Suprapubic skin (tissue), 4 donors: Measurements from ENCODE around the gene ZNF22. TPM values are rescaled to one million over a fixed set of nuclear protein-coding genes. Genes with fewer than 3 reads are reported as not detected.
A peak's percentile ranks its signal among the peaks of the same experiment; 100 is the strongest.

ENCODE experiments used
- DNase-seq, 2 donors: peaks; one replicate each; pipeline ENCODE4 v3.0.0-alpha.2; 2019; ENCODE audit warnings: low spot score in 2 of 2
- H3K27ac ChIP-seq: fragments of 200-600 bp; sonication (generic); one replicate; pipeline ENCODE4 v1.5.1; 2019
- H3K27me3 ChIP-seq: fragments of 200-600 bp; sonication (generic); one replicate; pipeline ENCODE4 v1.5.1; 2019
- H3K36me3 ChIP-seq: fragments of 200-600 bp; sonication (generic); one replicate; pipeline ENCODE4 v1.5.1; 2019
- H3K4me1 ChIP-seq: fragments of 200-600 bp; sonication (generic); one replicate; pipeline ENCODE4 v1.5.1; 2019
- H3K4me3 ChIP-seq: fragments of 200-600 bp; sonication (generic); one replicate; pipeline ENCODE4 v1.5.1; 2019; ENCODE audit warnings: mild to moderate bottlenecking
- H3K9me3 ChIP-seq: fragments of 200-600 bp; sonication (generic); one replicate; pipeline ENCODE4 v1.5.1; 2019
- CTCF ChIP-seq, 2 donors: fragments of 200-600 bp in 1 of 2; fragments of 450-650 bp in 1 of 2; sonication (generic) in 1 of 2; IDR thresholded peaks; one replicate each; pipeline ENCODE4 v1.5.1; 2016 to 2019; ENCODE audit warnings: antibody characterized with exemption in 2 of 2, mild to moderate bottlenecking in 1 of 2, moderate library complexity in 1 of 2
- EP300 ChIP-seq: sonication (generic); formaldehyde crosslinking; IDR thresholded peaks from one replicate; pipeline ENCODE4 v1.6.1; 2017; ENCODE audit warnings: antibody characterized with exemption
- POLR2A ChIP-seq, 2 donors: fragments of 450-650 bp; IDR thresholded peaks; one replicate each; pipeline ENCODE4 v1.6.1; 2017; ENCODE audit warnings: antibody characterized with exemption in 2 of 2, mild to moderate bottlenecking in 2 of 2, moderate library complexity in 2 of 2
- POLR2AphosphoS5 ChIP-seq, 3 donors: sonication (generic); formaldehyde crosslinking; IDR thresholded peaks; one replicate each; pipeline ENCODE4 v1.6.1; 2017; ENCODE audit warnings: antibody characterized with exemption in 3 of 3
- WGBS: methylation state at CpG from one replicate; pipeline ENCODE4 v1.1.5; 2018; 5-methylcytosine and 5-hydroxymethylcytosine counted together
- total RNA-seq, 4 donors: library from RNA; depleted of rRNA; stranded (reverse); fragments of >200 nt; gene quantifications; one replicate each; pipeline ENCODE4 v1.1.0, GENCODE V29; 2016

ZNF22 gene
- total RNA-seq, 4 donors from 2014 or later, result 6.7 to 15.1 (median 8.5) TPM

GRCh38 chr10:44965651-44966097 lies 35.0 kb upstream of the ZNF22 start:
- Histone ChIP-seq H3K36me3 (peaks cover 2% of the 10 kb centered on the region), H3K4me3 (no peak overlapping the region), H3K27me3 (no peaks in the 10 kb centered on the region), H3K4me1 (peaks cover 79% of the 10 kb centered on the region), H3K9me3 (no peaks in the 10 kb centered on the region), H3K27ac (peak overlapping the region; percentile 82)
- 91% methylated on average over 6 of the region's 6 CpGs for WGBS
- DNase-seq, result peak in 1 of 2 donors; percentile 52
- TF ChIP-seq POLR2AphosphoS5 (IDR thresholded peaks at IDR 0.05) (no peak), POLR2A (IDR thresholded peaks at IDR 0.05) (no peak), EP300 (no peak), CTCF (IDR thresholded peaks at IDR 0.05) (no peak)

GRCh38 chr10:44966129-44966815 lies 34.5 kb upstream of the ZNF22 start:
- Histone ChIP-seq H3K27ac (peak overlapping the region; percentile 82), H3K27me3 (no peaks in the 10 kb centered on the region), H3K4me1 (peaks cover 75% of the 10 kb centered on the region), H3K36me3 (peaks cover 7% of the 10 kb centered on the region), H3K4me3 (no peak overlapping the region), H3K9me3 (no peaks in the 10 kb centered on the region)
- no peak for DNase-seq
- WGBS, result 75% methylated on average over 8 of the region's 8 CpGs
- no peak for TF ChIP-seq CTCF (IDR thresholded peaks at IDR 0.05)
- no peak for TF ChIP-seq EP300
- TF ChIP-seq POLR2A (IDR thresholded peaks at IDR 0.05), result no peak
- TF ChIP-seq POLR2AphosphoS5 (IDR thresholded peaks at IDR 0.05), result no peak

GRCh38 chr10:44966816-44967509 lies 33.8 kb upstream of the ZNF22 start:
- 95% methylated on average over 8 of the region's 8 CpGs for WGBS
- peaks cover 68% of the 10 kb centered on the region for H3K4me1 ChIP-seq
- peak; percentile 46 to 47 for DNase-seq
- H3K36me3 ChIP-seq, result peaks cover 12% of the 10 kb centered on the region
- no peaks in the 10 kb centered on the region for H3K27me3 ChIP-seq
- TF ChIP-seq POLR2A (IDR thresholded peaks at IDR 0.05) (no peak), CTCF (IDR thresholded peaks at IDR 0.05) (no peak), EP300 (no peak), POLR2AphosphoS5 (IDR thresholded peaks at IDR 0.05) (no peak)
- H3K9me3 ChIP-seq, result no peaks in the 10 kb centered on the region
- H3K27ac ChIP-seq, result peak overlapping the region; percentile 28
- H3K4me3 ChIP-seq, result no peak overlapping the region

- no peaks in the 10 kb centered on the region for H3K9me3 ChIP-seq
- no peaks in the 10 kb centered on the region for H3K27me3 ChIP-seq
- 83% methylated on average over 4 of the region's 4 CpGs for WGBS
- peaks cover 12% of the 10 kb centered on the region for H3K36me3 ChIP-seq
- peaks cover 61% of the 10 kb centered on the region for H3K4me1 ChIP-seq
- TF ChIP-seq POLR2AphosphoS5 (IDR thresholded peaks at IDR 0.05) (no peak), CTCF (IDR thresholded peaks at IDR 0.05) (no peak), POLR2A (IDR thresholded peaks at IDR 0.05) (no peak), EP300 (no peak)
- no peak overlapping the region for H3K4me3 ChIP-seq
- peak overlapping the region; percentile 46 for H3K27ac ChIP-seq
- DNase-seq, result peak; percentile 61 to 65
These were observed 33.1 kb upstream of the ZNF22 start for GRCh38 chr10:44967616-44968015.

GRCh38 chr10:44968091-44968490 lies 32.6 kb upstream of the ZNF22 start:
- Histone ChIP-seq H3K4me3 (no peak overlapping the region), H3K36me3 (peaks cover 12% of the 10 kb centered on the region), H3K27ac (peak overlapping the region; percentile 46), H3K27me3 (no peaks in the 10 kb centered on the region), H3K4me1 (peaks cover 57% of the 10 kb centered on the region), H3K9me3 (no peaks in the 10 kb centered on the region)
- 31% methylated on average over 2 of the region's 3 CpGs for WGBS
- peak; percentile 78 to 82 for DNase-seq
- no peak for TF ChIP-seq CTCF (IDR thresholded peaks at IDR 0.05)
- TF ChIP-seq EP300, result no peak
- no peak for TF ChIP-seq POLR2A (IDR thresholded peaks at IDR 0.05)
- no peak for TF ChIP-seq POLR2AphosphoS5 (IDR thresholded peaks at IDR 0.05)
